Measurements from ENCODE around the gene VPS51.

DNA sequence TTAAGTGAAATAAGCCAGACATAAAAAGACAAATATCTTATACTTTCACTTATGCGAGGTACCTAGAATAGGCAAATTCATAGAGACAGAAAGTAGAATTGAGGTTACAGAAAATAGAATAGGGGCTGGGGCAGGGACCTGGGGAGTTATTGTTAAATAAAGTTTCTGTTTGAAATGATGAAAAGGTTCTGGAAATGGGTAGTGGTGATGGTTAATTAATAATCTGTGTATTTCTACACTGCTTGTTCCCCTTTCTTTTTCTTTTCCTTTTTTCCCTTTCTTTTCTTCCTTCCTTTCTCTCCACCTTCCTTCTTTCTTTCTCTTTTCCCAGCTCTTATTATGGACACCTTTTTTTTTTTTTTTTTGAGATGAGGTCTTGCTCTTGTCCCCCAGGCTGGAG, 40.5 kb upstream of the VPS51 start:
- no peak for TF ChIP-seq REST (IDR thresholded peaks at IDR 0.05; ENCODE audit: insufficient read depth in 1 of 2, low read depth in 2 of 2, low read length in 2 of 2)
- no peak for TF ChIP-seq SIN3A (IDR thresholded peaks at IDR 0.05; ENCODE audit: borderline replicate concordance, insufficient read depth, low read length)
- TF ChIP-seq POLR2AphosphoS5 (IDR thresholded peaks at IDR 0.05; ENCODE audit: low read depth, low read length): no peak
- TF ChIP-seq TAF1 (IDR thresholded peaks at IDR 0.05; ENCODE audit: borderline replicate concordance, insufficient read depth, low read length): no peak
